Gastroesophageal sphincter (tissue), 4 donors: ENCODE measurements around the gene SFSWAP. TPM values are rescaled to one million over a fixed set of nuclear protein-coding genes. Genes with fewer than 3 reads are reported as not detected.

Source experiments
- ATAC-seq: fragments of 150-250 bp; one replicate; pipeline ENCODE4 v1.9.1; 2016; ENCODE audit warnings: mild to moderate bottlenecking, moderate library complexity
- H3K27ac ChIP-seq, 4 donors: fragments of 200-600 bp; sonication (generic) in 3 of 4; 1 replicate in 3 of 4; 2 replicates in 1 of 4; pipeline ENCODE4 v1.5.1; 2016 to 2019
- H3K27me3 ChIP-seq: fragments of 200-600 bp; sonication (generic); one replicate; pipeline ENCODE4 v1.5.1; 2019
- H3K36me3 ChIP-seq, 2 donors: fragments of 200-600 bp; sonication (generic); one replicate each; pipeline ENCODE4 v1.5.1; 2019; ENCODE audit warnings: control low read depth in 1 of 2
- H3K4me1 ChIP-seq, 3 donors: fragments of 200-600 bp; sonication (generic); 1 replicate in 2 of 3; 2 replicates in 1 of 3; pipeline ENCODE4 v1.5.1; 2016 to 2019; ENCODE audit warnings: control low read depth in 2 of 3
- H3K4me3 ChIP-seq, 2 donors: fragments of 200-600 bp; sonication (generic); one replicate each; pipeline ENCODE4 v1.5.1; 2019; ENCODE audit warnings: mild to moderate bottlenecking in 1 of 2, moderate library complexity in 1 of 2
- H3K9me3 ChIP-seq, 3 donors: fragments of 200-600 bp; sonication (generic); one replicate each; pipeline ENCODE4 v1.5.1; 2017 to 2019; ENCODE audit warnings: control low read depth in 2 of 3
- EP300 ChIP-seq: sonication (generic); formaldehyde crosslinking; IDR thresholded peaks from one replicate; pipeline ENCODE4 v1.6.1; 2017; ENCODE audit warnings: antibody characterized with exemption, mild to moderate bottlenecking
- POLR2A ChIP-seq, 2 donors: fragments of 450-650 bp; IDR thresholded peaks; one replicate each; pipeline ENCODE4 v1.6.1; 2017; ENCODE audit warnings: antibody characterized with exemption in 2 of 2, mild to moderate bottlenecking in 2 of 2, moderate library complexity in 1 of 2
- POLR2AphosphoS5 ChIP-seq: sonication (generic); formaldehyde crosslinking; IDR thresholded peaks from one replicate; pipeline ENCODE4 v1.6.1; 2017; ENCODE audit warnings: antibody characterized with exemption
- WGBS, 2 donors: methylation state at CpG; one replicate each; pipeline ENCODE4 v1.1.5; 2018; ENCODE audit warnings: low coverage in 1 of 2; 5-methylcytosine and 5-hydroxymethylcytosine counted together
- total RNA-seq, 4 donors: library from RNA; depleted of rRNA; stranded (reverse); fragments of >200 nt; gene quantifications; one replicate each; pipeline ENCODE4 v1.1.0, GENCODE V29; 2016
- TF ChIP-seq, protein P1 (sequence below), 4 experiments: fragments of 200-600 bp in 2 of 4; fragments of 450-650 bp in 2 of 4; sonication (generic) in 1 of 4; IDR thresholded peaks; one replicate each; pipeline ENCODE4 v1.5.1; 2017 to 2019; ENCODE audit warnings: antibody characterized with exemption in 4 of 4, mild to moderate bottlenecking in 2 of 4, moderate library complexity in 2 of 4

SFSWAP gene
- total RNA-seq, 4 donors from 2014 or later = 22.4 to 50.4 (median 32.5) TPM

DNA sequence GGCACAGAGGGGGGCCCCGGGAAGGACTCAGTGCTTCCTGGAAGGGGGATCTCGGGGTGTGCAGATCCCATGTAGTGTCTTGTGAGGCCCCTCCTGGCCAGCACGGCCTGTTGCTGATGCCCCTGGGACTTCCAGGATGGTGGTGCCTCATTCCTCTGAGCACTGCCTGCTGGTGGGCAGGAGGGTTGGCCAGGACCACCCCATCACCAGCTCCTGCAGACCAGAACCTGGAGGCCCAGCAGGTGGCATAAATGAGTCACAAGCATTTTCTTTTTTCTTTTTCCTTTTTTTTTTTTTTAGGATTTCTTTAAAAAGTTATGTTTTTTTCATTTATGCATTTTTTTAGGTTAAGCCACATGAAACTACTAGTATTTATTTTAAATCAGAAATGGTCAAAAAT is 125.3 kb downstream of the SFSWAP start:
- Histone ChIP-seq H3K4me3 (no peak overlapping the region), H3K27me3 (peaks cover 72% of the 10 kb centered on the region), H3K36me3 (no peaks in the 10 kb centered on the region), H3K9me3 (no peaks in the 10 kb centered on the region), H3K4me1 (peaks cover 0 to 20% (median 3%) of the 10 kb centered on the region in 3 donors), H3K27ac (no peak overlapping the region)
- no peak for TF ChIP-seq POLR2AphosphoS5
- no peak for TF ChIP-seq EP300
- TF ChIP-seq, protein P1, sequence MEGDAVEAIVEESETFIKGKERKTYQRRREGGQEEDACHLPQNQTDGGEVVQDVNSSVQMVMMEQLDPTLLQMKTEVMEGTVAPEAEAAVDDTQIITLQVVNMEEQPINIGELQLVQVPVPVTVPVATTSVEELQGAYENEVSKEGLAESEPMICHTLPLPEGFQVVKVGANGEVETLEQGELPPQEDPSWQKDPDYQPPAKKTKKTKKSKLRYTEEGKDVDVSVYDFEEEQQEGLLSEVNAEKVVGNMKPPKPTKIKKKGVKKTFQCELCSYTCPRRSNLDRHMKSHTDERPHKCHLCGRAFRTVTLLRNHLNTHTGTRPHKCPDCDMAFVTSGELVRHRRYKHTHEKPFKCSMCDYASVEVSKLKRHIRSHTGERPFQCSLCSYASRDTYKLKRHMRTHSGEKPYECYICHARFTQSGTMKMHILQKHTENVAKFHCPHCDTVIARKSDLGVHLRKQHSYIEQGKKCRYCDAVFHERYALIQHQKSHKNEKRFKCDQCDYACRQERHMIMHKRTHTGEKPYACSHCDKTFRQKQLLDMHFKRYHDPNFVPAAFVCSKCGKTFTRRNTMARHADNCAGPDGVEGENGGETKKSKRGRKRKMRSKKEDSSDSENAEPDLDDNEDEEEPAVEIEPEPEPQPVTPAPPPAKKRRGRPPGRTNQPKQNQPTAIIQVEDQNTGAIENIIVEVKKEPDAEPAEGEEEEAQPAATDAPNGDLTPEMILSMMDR (IDR thresholded peaks at IDR 0.05) = no peak
- no peak for TF ChIP-seq POLR2A (IDR thresholded peaks at IDR 0.05)
- ATAC-seq = no peak
- WGBS, 2 donors = 74% methylated on average over 3 of the region's 3 CpGs; no CpG with 5 or more reads in 1 of the 2 donors

DNA sequence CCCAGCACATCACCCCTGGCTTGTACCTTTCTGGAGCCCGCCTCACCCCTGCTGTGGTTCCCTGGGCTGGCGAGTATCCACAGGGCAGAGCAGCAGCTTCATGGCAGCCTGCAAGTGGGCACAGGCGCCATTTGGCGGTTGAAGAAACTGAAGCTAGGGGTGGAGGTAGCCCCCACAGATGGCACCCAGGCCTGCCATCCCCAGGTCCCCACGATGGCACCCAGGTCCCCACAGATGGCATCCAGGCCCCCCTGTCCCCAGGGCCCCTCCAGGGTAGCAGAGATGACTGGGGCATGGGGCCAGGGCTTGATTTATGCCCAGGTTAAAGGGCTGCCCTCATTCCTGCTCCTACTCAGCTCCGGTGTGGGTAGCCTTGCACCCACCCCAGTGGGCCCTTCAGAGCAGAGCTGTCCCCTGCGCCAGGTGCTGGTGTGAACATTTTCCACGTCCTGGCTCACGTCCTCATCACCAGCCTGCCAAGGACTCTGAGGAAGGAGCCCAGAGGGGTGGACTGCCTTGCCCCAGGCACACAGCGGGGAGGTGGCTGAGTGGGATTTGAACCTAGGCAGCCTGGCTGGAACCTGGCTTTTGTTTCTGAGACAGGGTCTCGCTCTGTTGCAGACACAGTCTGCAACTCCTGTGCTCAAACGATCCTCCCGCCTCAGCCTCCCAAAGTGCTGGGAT is 126.0 kb downstream of the SFSWAP start:
- H3K27me3 ChIP-seq = peaks cover 68% of the 10 kb centered on the region
- TF ChIP-seq POLR2AphosphoS5 (no peak), EP300 (no peak), POLR2A (IDR thresholded peaks at IDR 0.05) (no peak)
- TF ChIP-seq, protein P1 (IDR thresholded peaks at IDR 0.05) = no peak
- no peak for ATAC-seq
- peaks cover 0 to 16% (median 0%) of the 10 kb centered on the region in 3 donors for H3K4me1 ChIP-seq
- H3K9me3 ChIP-seq = no peaks in the 10 kb centered on the region
- H3K27ac ChIP-seq = no peak overlapping the region
- H3K4me3 ChIP-seq = no peak overlapping the region
- H3K36me3 ChIP-seq = no peaks in the 10 kb centered on the region
- WGBS, 2 donors = 85 to 97% methylated on average over 4 to 6 of the region's 13 CpGs

DNA sequence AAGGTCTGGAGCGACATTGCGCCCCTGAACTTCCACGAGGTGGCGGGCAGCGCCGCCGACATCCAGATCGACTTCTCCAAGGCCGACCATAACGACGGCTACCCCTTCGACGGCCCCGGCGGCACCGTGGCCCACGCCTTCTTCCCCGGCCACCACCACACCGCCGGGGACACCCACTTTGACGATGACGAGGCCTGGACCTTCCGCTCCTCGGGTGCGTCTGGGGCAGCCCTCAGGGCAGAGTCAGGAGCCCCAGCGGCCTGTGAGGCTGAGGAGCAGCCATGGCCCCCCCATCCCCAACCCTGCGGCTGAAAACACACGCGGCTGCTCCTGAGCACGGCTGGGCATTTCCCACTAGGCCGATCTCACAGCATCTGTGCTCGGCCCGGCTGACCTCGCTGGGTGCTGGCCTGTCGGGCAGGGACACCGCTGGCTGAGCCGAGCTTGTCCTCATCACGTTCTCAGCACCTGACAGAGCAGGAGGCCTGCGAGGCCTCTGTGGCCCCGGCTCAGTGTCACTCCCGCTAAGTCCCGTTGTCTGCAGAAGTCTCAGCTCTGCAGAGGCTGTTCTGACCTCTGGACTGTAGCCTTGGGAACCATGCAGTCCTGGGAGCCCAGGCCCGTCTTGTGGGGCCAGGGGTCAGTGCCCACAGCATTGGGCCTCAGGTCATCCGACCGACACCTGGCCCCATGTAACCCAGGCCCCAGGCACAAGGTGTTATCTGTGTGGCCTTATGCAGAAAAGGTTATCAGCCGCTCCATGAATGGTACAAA is 129.9 kb downstream of the SFSWAP start:
- WGBS, 2 donors = no CpG with 5 or more reads among the region's 46 CpGs
- Histone ChIP-seq H3K4me3 (no peak overlapping the region), H3K9me3 (no peaks in the 10 kb centered on the region), H3K27ac (no peak overlapping the region), H3K27me3 (peaks cover 32% of the 10 kb centered on the region), H3K4me1 (no peaks in the 10 kb centered on the region), H3K36me3 (peaks cover 0 to 15% of the 10 kb centered on the region in 2 donors)
- no peak for ATAC-seq
- TF ChIP-seq, protein P1 (IDR thresholded peaks at IDR 0.05) = no peak
- TF ChIP-seq EP300 (no peak), POLR2A (IDR thresholded peaks at IDR 0.05) (no peak), POLR2AphosphoS5 (no peak)

DNA sequence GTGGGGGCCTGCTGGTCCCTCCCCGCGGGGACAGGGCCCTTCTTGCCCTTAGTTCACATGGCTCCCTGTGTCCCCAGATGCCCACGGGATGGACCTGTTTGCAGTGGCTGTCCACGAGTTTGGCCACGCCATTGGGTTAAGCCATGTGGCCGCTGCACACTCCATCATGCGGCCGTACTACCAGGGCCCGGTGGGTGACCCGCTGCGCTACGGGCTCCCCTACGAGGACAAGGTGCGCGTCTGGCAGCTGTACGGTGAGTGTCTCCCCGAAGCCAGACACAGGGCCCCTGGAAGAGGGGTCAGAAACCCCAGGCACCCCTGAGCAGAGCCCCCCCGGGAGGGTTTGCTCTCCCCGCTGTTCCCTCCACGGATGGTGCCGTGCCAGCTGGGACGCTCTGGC is 130.7 kb downstream of the SFSWAP start:
- Histone ChIP-seq H3K27me3 (peaks cover 27% of the 10 kb centered on the region), H3K36me3 (peaks cover 0 to 17% of the 10 kb centered on the region in 2 donors), H3K4me3 (no peak overlapping the region), H3K27ac (no peak overlapping the region), H3K9me3 (no peaks in the 10 kb centered on the region), H3K4me1 (no peaks in the 10 kb centered on the region)
- ATAC-seq = no peak
- WGBS, 2 donors = 100% methylated on average over 2 of the region's 22 CpGs; no CpG with 5 or more reads in 1 of the 2 donors
- TF ChIP-seq EP300 (no peak), POLR2AphosphoS5 (no peak), POLR2A (IDR thresholded peaks at IDR 0.05) (no peak)
- TF ChIP-seq, protein P1 (IDR thresholded peaks at IDR 0.05) = no peak

DNA sequence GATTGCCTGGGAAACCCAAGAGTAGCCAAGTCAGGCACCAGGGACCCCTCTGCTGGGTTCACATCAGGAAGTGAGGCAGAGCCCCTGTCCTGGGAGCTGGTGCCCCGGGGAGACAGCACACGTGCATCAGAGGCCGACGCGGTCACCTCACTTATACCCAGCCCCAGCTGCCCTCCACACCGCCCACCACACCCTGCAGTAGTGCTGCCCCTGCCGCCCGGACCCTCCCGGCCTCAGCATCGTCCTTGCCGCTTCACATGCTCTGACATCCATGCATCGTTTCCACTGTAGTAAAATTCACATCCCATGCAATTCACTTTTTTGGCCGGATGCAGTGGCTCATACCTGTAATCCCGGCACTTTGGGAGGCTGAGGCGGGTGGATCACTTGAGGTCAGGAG is 131.3 kb downstream of the SFSWAP start:
- H3K36me3 ChIP-seq = peaks cover 0 to 17% of the 10 kb centered on the region in 2 donors
- no peaks in the 10 kb centered on the region for H3K9me3 ChIP-seq
- peaks cover 21% of the 10 kb centered on the region for H3K27me3 ChIP-seq
- no peak overlapping the region for H3K4me3 ChIP-seq
- H3K27ac ChIP-seq = no peak overlapping the region
- no peaks in the 10 kb centered on the region for H3K4me1 ChIP-seq
- TF ChIP-seq, protein P1 (IDR thresholded peaks at IDR 0.05) = no peak
- no peak for TF ChIP-seq POLR2A (IDR thresholded peaks at IDR 0.05)
- TF ChIP-seq EP300 = no peak
- no peak for TF ChIP-seq POLR2AphosphoS5
- no peak for ATAC-seq
- WGBS, 2 donors = 90 to 100% methylated on average over 2 to 5 of the region's 15 CpGs
